GM21390 (cell line): ENCODE measurements around the gene MLX.
A peak's percentile ranks its signal among the peaks of the same experiment; 100 is the strongest.
"Not testable (repeated sequence)": the region's sequence is repeated elsewhere in the genome, so short reads cannot be mapped to it uniquely, and the experiment has no call there.

Experiments used
- ATAC-seq: cut with Tn5 transposase; IDR thresholded peaks from one replicate; pipeline ENCODE4 v1.9.1; 2021; ENCODE audit not compliant: unreplicated experiment

Gene MLX

DNA sequence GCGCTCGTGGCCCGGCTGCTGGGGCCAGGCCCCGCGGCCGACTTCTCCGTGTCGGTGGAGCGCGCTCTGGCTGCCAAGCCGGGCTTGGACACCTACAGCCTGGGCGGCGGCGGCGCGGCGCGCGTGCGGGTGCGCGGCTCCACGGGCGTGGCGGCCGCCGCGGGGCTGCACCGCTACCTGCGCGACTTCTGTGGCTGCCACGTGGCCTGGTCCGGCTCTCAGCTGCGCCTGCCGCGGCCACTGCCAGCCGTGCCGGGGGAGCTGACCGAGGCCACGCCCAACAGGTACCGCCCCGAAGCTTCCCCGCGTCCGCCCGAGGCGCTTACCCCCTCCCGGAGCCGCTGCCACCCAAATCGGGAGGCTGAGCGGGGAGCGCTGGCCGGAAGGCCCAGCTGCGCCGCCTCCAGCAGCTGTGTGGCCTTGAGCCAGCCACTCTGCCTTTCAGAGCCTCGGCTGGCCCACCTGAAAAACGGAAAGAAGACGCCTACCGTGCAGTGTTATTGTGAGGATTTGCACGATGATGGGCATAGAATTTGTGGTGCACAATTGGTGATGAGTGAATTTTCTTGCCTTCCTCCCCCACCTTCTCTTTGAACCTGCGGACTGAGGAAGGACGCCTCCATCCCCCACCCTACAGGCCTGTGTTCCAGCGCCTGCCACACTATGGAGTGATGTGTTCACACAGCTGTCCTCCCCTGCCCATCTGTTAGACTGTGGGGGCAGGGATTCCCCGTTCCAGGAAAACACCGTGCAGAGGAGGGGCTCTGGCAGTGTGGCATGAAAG, 30.3 kb upstream of the MLX start:
- ATAC-seq: peak; percentile 53

DNA sequence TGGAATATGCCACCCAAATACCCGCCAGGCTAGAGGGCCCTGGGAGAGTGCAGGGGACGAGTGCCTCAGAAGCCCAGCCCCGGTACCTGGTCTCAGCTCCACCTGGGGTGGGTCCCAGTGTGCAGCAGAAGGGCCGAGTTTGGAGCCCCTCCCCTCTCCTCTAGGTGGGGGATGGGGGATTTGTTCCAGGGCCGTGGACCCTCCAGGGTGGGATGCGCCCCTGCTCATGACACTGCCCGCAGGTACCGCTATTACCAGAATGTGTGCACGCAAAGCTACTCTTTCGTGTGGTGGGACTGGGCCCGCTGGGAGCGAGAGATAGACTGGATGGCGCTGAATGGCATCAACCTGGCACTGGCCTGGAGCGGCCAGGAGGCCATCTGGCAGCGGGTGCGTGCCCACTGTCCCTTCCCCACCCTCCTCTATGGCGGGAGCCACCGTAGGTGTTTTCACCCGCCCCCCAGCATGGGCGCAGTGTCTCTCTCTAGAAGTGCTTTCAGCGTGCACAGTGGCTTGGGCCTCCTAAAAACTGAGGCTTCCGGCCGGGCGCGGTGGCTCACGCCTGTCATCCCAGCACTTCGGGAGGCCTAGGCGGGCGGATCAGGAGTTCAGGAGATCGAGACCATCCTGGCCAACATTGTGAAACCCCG, 29.6 kb upstream of the MLX start:
- no peak for ATAC-seq

DNA sequence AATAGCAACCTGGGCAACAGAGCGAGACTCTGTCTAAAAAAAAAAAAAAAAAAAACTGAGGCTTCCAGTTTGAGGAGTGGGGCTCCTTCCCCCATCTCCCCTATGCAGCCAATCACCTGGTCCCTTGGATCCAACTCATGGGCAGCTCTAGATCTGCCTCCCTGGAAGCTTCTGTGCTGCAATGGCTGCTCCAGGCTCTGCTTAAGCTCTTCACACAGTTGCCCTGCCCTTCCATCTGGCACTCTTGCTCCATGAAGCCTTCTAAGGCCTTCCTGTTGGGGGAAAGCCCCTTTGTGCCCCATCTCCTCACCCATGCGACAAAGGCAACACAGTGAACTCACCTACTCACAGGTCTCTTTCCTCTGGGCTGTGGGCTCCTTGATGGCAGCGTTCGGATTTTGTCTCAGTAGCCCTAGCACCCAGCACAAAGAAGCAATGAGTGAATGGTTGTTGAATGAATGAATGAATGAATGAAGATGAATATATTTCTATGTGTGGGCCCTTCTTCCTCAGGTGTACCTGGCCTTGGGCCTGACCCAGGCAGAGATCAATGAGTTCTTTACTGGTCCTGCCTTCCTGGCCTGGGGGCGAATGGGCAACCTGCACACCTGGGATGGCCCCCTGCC, 29.0 kb upstream of the MLX start:
- ATAC-seq: no peak

GRCh38 chr17:42538482-42538881, 28.4 kb upstream of the MLX start:
- no peak for ATAC-seq

DNA sequence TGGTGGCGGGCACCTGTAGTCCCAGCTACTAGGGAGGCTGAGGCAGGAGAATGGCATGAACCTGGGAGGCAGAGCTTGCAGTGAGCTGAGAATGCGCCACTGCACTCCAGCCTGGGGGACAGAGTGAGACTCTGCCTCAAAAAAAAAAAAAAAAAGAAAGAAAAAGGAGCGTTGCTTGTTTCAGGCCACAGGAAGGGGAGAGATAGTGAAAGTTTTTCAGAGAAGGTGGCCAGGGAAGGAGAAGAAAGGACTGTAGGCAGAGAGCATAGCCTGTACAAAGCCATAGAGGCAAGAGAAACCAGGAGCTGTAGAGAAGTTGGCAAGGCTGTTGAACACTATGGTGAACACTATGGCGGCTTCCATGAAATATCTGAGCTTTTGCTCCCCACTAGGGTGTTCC, 26.3 kb upstream of the MLX start:
- not testable (repeated sequence) for ATAC-seq

DNA sequence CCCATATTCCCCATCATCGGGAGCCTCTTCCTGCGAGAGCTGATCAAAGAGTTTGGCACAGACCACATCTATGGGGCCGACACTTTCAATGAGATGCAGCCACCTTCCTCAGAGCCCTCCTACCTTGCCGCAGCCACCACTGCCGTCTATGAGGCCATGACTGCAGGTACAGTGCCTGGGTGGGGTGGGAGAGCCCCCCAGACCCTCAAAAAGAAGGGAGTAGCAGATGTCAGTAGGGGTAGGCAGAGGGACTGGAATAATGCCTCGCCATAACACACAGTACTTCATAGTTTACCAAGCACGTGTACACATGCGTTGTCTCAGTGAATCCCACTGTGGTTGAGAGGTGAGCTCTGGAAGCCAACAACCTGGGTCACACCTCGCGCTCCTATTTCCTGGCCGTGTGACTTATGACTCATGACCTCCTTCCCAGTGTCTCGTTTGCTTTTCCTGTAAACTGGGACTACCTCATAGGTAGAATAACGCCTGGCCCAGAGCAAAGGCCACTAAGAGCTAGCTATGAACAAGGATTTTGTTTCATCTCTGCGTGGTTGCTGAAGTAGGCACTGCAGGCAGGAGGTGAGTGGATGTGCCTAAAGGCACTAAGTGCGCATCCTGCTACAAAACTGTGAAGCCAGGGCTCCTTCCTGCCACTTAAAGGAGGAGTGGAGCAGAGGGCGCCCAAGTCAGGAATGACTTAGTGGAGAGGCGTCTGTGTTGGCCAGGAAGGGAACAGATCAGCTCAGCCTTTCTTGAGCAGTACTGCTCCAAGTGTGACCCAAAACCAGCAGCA, 25.7 kb upstream of the MLX start:
- ATAC-seq: no peak

DNA sequence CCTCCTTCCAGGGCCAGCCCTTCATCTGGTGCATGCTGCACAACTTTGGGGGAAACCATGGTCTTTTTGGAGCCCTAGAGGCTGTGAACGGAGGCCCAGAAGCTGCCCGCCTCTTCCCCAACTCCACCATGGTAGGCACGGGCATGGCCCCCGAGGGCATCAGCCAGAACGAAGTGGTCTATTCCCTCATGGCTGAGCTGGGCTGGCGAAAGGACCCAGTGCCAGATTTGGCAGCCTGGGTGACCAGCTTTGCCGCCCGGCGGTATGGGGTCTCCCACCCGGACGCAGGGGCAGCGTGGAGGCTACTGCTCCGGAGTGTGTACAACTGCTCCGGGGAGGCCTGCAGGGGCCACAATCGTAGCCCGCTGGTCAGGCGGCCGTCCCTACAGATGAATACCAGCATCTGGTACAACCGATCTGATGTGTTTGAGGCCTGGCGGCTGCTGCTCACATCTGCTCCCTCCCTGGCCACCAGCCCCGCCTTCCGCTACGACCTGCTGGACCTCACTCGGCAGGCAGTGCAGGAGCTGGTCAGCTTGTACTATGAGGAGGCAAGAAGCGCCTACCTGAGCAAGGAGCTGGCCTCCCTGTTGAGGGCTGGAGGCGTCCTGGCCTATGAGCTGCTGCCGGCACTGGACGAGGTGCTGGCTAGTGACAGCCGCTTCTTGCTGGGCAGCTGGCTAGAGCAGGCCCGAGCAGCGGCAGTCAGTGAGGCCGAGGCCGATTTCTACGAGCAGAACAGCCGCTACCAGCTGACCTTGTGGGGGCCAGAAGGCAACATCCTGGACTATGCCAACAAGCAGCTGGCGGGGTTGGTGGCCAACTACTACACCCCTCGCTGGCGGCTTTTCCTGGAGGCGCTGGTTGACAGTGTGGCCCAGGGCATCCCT, 23.5 kb upstream of the MLX start:
- no peak for ATAC-seq

- ATAC-seq: no peak
Observed at GRCh38 chr17:42544874-42545283, 22.0 kb upstream of the MLX start.

GRCh38 chr17:42545755-42546505, 21.0 kb upstream of the MLX start:
- ATAC-seq: not testable (repeated sequence)

GRCh38 chr17:42547001-42547461, 19.9 kb upstream of the MLX start:
- no peak for ATAC-seq

DNA sequence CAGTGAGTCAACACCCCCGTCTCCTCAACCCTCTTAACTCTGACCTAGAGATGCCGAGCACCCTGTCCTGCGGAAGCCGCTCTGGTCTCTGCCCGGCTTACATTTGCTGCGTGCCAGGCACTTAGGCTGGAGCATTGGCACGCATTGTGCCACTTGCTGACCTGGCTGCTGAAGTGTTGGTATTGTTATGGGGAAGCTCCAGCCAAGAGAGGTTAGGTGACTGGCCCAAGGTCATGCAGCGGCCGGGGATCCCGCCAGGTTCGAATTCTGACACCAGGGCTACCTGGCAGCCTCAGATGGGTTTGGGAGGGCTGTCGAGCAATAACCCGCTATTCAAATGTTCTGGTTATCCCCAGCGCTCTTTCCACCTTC, 19.2 kb upstream of the MLX start:
- no peak for ATAC-seq

GRCh38 chr17:42548070-42548837, 18.6 kb upstream of the MLX start:
- no peak for ATAC-seq

DNA sequence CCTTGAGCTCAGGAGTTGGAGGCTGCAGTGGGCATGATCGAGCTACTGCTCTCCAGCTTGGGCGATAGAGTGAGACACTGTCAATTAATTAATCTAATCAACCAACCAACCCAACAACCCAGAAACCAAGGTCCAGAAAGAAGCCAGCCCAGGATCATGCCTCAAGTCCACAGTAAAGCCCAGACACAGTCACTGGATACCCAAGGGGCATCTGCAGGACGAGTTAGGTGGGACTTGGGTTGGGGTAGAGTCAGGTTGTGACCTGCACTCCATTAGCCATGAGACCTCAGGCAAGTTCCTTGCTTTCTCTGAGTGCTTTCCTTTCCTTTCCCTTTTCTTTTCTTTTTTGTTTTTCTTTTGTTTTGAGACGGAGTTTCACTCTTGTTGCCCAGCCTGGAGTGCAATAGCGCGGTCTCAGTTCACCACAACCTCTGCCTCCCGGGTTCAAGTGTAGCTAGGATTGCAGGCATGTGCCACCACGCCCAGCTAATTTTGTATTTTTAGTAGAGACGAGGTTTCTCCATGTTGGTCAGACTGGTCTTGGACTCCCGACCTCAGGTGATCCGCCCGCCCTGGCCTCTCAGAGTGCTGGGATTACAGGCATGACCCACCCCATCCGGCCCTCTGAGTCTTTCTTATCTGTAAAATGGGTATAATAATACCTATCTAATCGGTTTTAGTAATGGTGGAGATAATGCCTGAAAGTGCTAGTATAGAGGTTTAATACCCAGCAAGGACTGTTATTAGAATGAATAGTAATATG, 17.7 kb upstream of the MLX start:
- ATAC-seq: no peak

- ATAC-seq: not testable (repeated sequence)
Observed at GRCh38 chr17:42552736-42553135, 14.2 kb upstream of the MLX start, which contains the start of gene HSD17B1. Gene HSD17B1 (plus strand): TSS chr17:42552923. CDS start chr17:42552934, 11 bp downstream.

DNA sequence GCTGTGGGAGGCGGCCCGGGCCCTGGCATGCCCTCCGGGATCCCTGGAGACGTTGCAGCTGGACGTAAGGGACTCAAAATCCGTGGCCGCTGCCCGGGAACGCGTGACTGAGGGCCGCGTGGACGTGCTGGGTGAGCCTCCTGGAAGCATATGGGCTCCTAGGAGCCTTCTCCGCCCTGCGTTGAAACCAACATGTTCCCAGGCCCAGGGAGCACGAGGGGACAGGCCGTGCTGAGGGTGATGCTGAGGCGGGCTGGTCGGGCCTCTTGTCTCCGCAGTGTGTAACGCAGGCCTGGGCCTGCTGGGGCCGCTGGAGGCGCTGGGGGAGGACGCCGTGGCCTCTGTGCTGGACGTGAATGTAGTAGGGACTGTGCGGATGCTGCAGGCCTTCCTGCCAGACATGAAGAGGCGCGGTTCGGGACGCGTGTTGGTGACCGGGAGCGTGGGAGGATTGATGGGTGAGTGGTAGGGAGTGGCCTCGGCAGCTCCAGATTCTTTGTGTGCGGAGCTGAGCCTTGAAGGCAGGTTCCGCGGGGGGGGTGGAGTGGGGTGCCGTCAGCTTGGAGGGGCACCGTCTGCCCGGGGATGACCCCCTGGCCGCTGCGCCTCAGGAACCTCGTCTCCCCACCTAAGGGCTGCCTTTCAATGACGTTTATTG, 13.6 kb upstream of the MLX start:
- ATAC-seq: no peak

- ATAC-seq: no peak
Observed at GRCh38 chr17:42553866-42554249, 13.0 kb upstream of the MLX start.
